ENCODE data around the gene THOC7. TPM values are rescaled to one million over a fixed set of nuclear protein-coding genes. Genes with fewer than 3 reads are reported as not detected.

The THOC7 gene
- total RNA-seq, 3 donors from 2014 or later (not counting 1 experiment from before 2014, with no cell fraction given), result 30.3 to 35.8 (median 32.5) TPM

- Histone ChIP-seq H3K4me1 (ENCODE audit: control insufficient read depth, insufficient read depth, low read length) (peaks cover 6% of the 10 kb centered on the region), H3K27me3 (ENCODE audit: control insufficient read depth, insufficient read depth, low read length) (no peaks in the 10 kb centered on the region), H3K9me3 (ENCODE audit: control insufficient read depth, insufficient read depth, low read length) (no peaks in the 10 kb centered on the region), H3K36me3 (ENCODE audit: control insufficient read depth, insufficient read depth, low read length) (no peaks in the 10 kb centered on the region), H3K27ac (ENCODE audit: low read length) (no peak overlapping the region), H3K4me3 (ENCODE audit: low read length) (no peak overlapping the region)
- H3K27me3 Mint-ChIP-seq (ENCODE audit: low read depth in 2 of 2), result no peaks in the 10 kb centered on the region
- H3K9me3 Mint-ChIP-seq, result no peaks in the 10 kb centered on the region
- H3K4me3 Mint-ChIP-seq, result no peak overlapping the region
- WGBS (ENCODE audit: insufficient coverage), result 48% methylated on average over 10 of the region's 10 CpGs
- ATAC-seq, result peak; percentile 60 to 74 (median 72)
- intact Hi-C loops (cut with micrococcal nuclease), result loop anchor here (1.0 to 10.0 kb wide), 3 partner anchors 467 to 1616 kb away; no protein-coding TSS in a partner anchor
- no peak overlapping the region for H3K27ac Mint-ChIP-seq
- peak; percentile 33 to 79 for DNase-seq
- TF ChIP-seq CTCF (IDR thresholded peaks at IDR 0.05), result peak; percentile 85
- peaks cover 20 to 22% of the 10 kb centered on the region in 2 donors for H3K4me1 Mint-ChIP-seq
- no peaks in the 10 kb centered on the region for H3K36me3 Mint-ChIP-seq
Observed at GRCh38 chr3:63818282-63819150, 45.1 kb downstream of the THOC7 start.

- no peak for ATAC-seq
- Mint-ChIP-seq H3K4me3 (no peak overlapping the region), H3K36me3 (no peaks in the 10 kb centered on the region), H3K4me1 (peaks cover 20 to 22% of the 10 kb centered on the region in 2 donors), H3K27me3 (ENCODE audit: low read depth in 2 of 2) (no peaks in the 10 kb centered on the region), H3K27ac (no peak overlapping the region), H3K9me3 (no peaks in the 10 kb centered on the region)
- no peaks in the 10 kb centered on the region for H3K36me3 ChIP-seq (ENCODE audit: control insufficient read depth, insufficient read depth, low read length)
- no peaks in the 10 kb centered on the region for H3K9me3 ChIP-seq (ENCODE audit: control insufficient read depth, insufficient read depth, low read length)
- H3K27ac ChIP-seq (ENCODE audit: low read length), result no peak overlapping the region
- intact Hi-C loops (cut with micrococcal nuclease), result loop anchor here (5.0 to 10.0 kb wide), 2 partner anchors 1482 to 1615 kb away; no protein-coding TSS in a partner anchor
- peaks cover 6% of the 10 kb centered on the region for H3K4me1 ChIP-seq (ENCODE audit: control insufficient read depth, insufficient read depth, low read length)
- WGBS (ENCODE audit: insufficient coverage), result 96% methylated on average over 5 of the region's 5 CpGs
- no peak for DNase-seq
- TF ChIP-seq CTCF (IDR thresholded peaks at IDR 0.05), result no peak
- no peak overlapping the region for H3K4me3 ChIP-seq (ENCODE audit: low read length)
- H3K27me3 ChIP-seq (ENCODE audit: control insufficient read depth, insufficient read depth, low read length), result no peaks in the 10 kb centered on the region
Observed at GRCh38 chr3:63817225-63817624, 46.4 kb downstream of the THOC7 start.

- H3K27ac ChIP-seq (ENCODE audit: low read length), result no peak overlapping the region
- 84% methylated on average over 3 of the region's 3 CpGs for WGBS (ENCODE audit: insufficient coverage)
- Mint-ChIP-seq H3K4me1 (peaks cover 20 to 22% of the 10 kb centered on the region in 2 donors), H3K4me3 (no peak overlapping the region), H3K36me3 (no peaks in the 10 kb centered on the region), H3K27me3 (ENCODE audit: low read depth in 2 of 2) (no peaks in the 10 kb centered on the region), H3K27ac (peak overlapping the region in 1 of 2 donors; percentile 47), H3K9me3 (no peaks in the 10 kb centered on the region)
- peaks cover 6% of the 10 kb centered on the region for H3K4me1 ChIP-seq (ENCODE audit: control insufficient read depth, insufficient read depth, low read length)
- intact Hi-C loops (cut with micrococcal nuclease), result loop anchor here (10.0 kb wide), 1 partner anchor 1479 kb away; no protein-coding TSS in a partner anchor
- DNase-seq (peak in 1 of 2 donors; percentile 9), ATAC-seq (peak in 2 of 3 donors; percentile 21 to 40)
- no peaks in the 10 kb centered on the region for H3K9me3 ChIP-seq (ENCODE audit: control insufficient read depth, insufficient read depth, low read length)
- H3K36me3 ChIP-seq (ENCODE audit: control insufficient read depth, insufficient read depth, low read length), result no peaks in the 10 kb centered on the region
- H3K4me3 ChIP-seq (ENCODE audit: low read length), result no peak overlapping the region
- TF ChIP-seq CTCF (IDR thresholded peaks at IDR 0.05), result no peak
- H3K27me3 ChIP-seq (ENCODE audit: control insufficient read depth, insufficient read depth, low read length), result no peaks in the 10 kb centered on the region
Observed at GRCh38 chr3:63814237-63814636, 49.4 kb downstream of the THOC7 start.

Data from natural killer cell (primary cell).